Hematopoietic multipotent progenitor cell treated with erythropoietin and hydrocortisone succinate and interleukin-3 and kit ligand, for 8 days (in vitro differentiated cells): ENCODE data around the gene ASTL.
"Not testable (repeated sequence)": the region's sequence is repeated elsewhere in the genome, so short reads cannot be mapped to it uniquely, and the experiment has no call there.

ENCODE experiments used
- DNase-seq: peaks from one replicate; pipeline ENCODE4 v3.0.0-alpha.2; 2015

The ASTL gene

DNA sequence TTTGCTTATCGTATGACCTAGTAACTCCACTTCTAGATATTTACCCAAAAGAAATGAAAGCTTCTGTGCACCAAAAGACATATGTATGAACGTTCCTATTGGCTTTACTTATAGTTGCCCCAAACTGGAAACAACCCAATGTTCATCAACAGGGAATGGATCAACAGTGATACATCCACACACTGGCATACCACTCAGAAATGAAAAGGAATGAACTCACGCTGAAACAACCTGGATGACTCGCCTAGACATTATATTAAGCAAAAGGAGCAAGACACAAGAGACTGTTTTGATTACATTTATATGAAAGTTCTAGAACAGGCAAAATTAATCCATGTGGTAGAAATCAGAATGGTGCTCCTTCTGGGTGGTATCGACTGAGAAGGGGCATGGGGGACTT lies 40.9 kb downstream of the ASTL start:
- DNase-seq, result no peak

DNA sequence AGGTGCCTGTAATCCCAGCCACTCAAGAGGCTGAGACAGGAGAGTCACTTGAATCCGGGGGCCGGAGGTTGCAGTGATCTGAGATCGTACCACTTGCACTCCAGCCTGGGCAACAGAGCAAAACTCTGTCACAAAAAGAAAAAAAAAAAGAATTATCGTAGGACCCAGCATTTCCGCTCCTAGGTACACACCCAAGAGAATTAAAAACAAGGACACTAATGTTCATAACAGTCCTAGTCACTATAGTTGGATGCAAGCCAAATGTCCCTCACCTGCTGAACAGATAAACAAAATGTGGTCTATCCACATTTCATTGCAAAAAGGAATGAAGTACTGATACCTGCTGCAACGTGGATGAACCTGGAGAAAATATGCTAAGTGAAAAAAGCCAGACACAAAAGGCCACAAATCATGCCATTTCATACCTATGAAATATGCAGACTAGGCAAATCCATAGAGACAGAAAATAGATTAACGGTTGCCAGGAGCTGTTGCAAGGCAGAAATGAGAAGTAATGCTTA lies 43.1 kb downstream of the ASTL start:
- peak; percentile 77 for DNase-seq

DNA sequence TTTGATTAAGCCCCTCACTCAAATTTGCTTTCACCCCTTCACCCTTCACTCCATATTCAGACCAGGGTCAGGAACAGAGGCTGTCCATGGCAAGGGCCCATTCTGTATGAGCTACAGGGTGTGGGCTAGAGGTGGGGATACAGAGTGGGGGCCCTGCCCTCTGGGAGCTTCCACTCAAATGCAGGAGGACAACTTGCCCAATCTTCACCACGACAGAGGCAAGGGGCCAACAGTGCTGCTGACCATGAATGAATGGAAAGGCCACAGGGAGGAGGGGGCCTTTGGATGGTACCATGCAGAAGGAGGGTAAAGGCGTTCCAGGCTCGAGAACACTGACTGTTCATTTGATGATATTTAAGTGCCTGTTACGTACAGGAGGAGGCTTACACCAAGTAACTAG lies 44.8 kb downstream of the ASTL start:
- no peak for DNase-seq

DNA sequence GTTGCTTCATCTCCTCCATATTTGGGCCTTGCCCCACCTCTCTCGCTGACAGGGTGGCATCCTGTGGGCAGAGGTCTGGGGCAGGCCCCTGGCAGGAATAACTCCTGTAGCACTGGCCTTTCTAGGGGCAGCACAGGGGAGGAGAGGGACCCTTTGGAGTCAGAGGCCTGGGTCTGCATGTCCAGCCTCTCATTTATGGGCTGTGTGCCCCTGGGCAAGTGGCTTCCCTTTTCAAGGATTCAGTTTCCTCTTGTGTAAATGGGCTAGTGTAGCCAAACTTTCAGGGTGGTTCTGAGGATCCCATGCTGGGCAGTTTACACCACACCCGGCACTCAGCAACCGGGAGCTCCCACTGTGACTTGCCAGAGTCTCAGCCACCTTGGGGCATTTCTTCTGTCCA lies 45.4 kb downstream of the ASTL start:
- DNase-seq, result no peak

DNA sequence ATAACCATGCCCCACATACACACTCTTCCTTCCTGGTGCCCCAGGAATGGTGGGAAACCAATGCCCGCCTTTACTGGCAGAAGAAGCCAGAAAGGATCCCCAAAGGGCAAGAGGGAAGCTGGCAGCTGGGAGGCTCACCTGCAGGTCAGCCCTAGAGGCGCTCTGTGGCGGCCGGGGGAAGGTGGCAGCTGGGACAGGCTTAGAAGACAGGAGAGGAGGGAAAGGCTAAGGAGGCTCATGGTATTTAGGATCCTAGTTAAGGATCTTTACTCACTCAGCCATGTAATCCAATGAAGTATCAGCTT lies 45.8 kb downstream of the ASTL start:
- DNase-seq, result no peak

DNA sequence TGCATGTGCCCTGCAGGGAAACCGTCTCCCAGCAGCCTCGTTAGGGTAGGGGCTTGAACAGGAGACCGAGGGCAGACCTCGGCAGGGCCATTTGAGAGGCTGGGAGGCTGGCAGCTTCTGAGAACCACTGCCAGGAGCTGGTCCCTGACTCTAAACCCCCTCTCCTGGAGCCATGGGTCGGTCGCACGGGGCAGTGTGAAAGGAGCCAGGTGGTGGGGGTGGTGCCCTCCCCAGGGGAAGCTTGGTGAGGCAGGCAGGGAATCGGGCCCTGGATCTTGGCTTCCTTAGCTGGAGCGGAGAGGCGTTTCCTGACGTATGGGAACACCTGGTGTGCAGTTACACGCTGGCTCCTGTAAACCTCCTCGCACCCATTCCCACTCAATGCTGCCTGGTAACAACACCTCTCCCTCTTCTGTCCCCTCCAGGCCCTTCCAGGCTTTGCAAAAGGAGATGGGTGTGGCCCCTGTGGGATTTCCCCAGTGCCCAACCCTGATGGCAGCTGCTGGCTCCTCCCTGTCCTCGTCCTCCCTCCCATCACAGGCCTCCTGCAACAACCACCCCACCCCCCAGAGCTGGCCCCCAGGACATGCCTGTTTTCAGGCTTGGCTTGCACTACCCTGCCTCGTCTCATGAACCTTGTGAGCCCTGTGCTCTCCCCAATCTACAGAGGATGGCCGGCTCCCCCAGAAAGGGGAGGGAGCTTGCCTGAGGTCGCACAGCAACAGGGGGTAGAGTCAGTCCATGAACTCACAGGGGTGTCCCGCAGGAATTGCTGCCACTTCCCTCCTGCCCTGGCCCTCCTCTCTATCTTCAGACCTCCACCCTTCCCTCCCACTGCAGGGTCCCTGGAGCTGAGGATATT lies 46.4 kb downstream of the ASTL start:
- DNase-seq, result peak; percentile 57

DNA sequence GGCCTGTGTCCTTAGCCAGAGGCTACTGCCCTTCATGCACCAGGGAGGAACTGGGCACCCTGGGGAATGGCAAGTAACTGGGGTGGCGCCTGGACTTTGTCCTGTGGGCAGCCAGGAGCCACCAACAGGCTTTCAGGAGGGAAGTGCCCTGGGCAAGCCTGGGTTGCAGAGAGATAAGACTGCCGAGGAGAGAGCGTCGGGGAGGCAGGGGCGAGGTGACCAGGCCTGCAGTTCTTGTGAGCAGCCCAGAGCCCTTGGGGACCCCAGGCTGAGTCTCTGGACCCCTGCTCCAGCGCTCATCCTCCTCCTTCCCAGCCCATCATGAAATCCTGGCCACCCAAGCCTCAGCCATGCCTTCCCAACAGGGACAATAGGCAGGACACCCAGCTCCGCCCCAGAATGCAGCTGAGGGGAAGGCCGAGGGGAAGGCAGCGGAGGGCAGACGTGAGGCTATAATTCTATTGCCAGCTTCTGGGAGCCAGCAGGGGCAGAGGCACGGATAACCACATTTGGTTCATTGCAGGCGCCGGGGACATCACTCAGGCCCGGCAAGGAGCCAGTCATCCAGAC lies 47.1 kb downstream of the ASTL start:
- no peak for DNase-seq

DNA sequence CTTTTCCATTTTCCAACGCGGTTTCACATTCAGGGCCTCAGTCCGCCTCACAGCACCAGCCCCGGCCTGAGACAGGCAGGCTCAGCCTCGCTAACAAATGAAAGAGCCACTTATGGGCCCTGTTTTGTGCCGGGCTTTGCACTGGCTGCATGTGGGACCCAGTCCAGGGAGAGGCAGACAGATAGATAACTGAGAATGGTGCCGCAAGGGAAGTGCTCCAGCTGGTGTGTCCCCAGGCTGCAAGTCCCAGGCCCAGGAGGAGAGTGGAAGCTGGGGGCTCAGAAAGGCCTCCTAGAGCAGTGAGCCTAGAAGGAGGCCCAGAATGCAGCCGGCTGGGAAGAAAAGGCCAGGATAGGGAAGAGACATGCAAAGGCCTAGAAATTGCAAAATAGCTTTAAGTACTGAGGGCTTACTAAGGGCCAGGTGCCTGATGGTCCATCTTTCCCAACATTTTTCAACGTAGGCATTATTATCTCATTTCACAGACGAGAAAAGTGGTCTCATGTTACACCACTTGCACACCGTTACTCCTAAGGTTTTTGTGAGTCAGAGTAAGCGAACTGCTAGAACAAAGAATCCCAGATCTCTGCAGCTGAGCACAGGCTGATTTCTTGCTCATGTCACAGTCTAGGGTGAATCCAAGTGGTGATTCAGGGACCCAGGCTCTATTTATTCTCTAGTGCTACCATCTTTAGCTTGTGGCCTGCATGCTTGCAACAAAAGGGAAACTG lies 47.9 kb downstream of the ASTL start:
- DNase-seq, result no peak

DNA sequence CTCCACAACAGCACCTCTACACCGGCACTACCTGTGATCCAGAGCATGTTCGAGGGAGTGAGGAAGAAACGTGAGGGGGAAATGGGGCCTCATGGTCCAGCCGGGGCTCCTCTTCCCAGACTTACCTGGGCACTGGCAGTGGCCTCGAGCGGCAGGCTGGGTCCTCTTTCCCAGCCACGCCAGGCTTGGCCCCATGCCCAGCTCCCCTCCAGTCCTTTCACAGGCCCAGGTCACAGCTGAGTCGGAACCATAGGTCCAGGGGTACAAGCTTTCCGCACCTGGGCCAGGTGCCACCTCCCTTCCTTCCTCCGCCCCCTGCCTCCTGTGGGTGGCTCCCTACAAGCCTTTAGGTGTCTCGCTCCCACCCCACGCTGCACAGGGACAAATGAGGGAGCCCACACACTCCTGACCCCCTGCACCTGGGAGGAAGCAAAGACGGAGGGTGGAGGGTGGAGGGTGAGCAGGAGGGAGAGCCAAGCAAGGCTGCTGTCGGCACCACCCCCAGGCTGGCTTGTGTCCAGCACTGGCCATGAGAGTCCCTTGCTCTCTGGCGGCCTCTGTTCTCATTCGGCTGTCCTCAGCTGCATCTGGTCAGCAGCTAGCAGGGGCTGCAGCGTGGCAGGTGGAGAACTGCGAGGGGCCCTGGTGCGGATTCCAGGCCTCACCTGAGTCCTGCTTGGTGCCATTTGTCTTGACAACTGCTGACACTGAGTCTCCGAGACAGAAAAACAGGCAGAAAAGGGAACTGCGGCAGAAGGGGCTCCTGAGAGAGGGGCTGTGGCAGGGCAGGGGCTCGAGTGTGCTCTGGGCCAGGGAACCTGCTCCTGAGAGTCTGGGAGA lies 48.7 kb downstream of the ASTL start:
- no peak for DNase-seq

DNA sequence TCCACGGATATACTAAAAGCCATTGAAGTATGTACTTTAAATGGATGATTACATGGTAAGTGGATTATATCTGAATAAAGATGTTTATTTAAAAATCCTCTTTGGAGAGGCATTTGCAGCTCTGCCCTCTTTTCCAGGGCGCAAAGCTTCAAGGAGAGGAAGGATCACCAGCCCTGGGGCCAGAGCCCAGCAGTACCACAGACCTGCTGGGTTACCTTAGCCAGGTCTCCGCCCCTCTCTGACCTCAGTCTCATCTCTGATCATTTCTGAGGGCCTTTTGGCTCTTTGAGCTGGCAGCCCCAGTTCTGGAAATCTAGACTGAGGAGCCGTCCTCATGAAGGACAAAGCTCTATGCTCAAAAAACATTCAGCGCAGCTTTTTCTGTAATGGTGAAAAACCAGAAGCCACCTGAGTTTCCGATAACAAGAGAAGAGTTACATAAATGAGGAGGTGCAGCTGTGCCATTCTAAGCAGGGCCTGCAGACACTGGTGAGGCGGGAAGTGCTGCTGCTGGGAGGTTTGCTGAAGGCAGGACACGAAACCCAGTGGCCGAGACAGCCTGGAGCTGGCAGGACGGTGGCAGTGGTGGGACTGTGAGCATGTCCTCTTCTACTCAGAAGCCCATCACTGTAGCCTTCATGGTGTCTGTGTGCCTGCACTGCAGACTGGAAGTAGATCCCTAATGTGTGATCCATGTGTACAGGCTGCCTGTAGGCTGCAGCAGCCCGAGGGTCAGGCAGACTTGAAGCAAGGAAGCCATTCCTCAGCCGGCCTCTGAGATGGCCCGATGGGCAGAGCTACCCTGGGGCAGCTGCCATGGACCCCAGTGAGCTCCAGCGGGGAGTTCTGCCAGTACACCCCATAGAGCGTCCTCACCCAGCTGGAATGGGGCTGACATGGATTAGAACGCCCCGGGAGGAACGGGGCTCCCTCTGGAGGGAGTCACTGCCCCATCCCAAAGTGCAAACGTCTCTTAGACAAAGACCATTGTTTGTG lies 49.7 kb downstream of the ASTL start:
- DNase-seq, result no peak

DNA sequence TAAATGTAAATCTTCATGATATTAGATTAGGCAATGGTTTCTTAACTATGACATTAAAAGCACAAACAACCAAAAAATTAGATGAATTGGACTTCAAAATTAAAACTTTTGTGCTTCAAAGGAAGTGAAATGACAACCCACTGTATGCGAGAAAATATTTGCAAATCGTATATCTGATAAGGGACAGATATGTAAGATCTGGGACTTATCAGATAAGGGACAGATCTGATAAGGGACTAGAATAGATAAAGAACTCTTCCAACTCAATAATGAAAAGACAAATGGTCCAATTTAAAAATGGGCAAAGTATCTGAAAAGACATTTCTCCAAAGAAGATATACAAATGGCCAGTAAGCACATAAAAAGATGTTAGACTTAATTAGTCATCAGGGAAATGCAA lies 51.2 kb downstream of the ASTL start:
- no peak for DNase-seq

DNA sequence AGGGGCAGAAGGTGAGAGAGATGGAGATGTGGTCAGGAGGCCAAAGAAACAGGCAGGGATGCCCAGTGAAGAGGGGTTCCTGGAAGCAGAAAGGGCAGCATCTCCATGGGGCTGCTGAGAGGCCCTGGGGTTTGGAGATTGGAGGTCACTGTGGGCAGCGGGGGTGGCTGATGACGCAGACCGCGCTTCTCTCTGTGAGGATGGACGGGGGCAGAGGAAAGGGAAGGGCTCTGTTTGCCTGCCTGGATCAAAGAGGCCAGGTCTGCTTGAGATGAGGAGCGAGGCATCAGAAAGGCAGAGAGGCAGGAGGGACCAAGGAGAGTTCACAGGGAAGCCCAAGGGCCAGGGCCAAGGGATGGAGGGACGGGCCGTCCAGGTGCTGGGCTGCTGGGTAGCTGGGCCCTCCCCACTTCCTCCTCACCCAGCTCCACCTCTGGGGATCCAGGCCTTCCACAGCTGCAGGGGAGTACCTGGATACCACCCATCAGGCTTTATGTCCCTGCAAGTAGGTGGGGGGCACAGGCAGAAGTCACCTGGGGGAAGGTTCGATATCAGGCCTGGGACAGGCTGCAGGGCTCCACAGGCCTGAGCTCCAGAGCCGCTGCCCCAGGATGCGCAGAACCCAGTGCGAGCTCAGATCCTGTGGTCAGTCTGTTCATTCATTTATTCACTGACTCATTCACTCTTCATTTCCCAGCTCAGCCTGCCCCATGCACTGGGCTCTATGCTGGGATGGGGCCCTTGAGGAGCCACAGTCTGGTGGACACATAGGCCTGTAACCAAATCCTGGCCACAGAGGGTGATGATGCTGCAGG lies 52.6 kb downstream of the ASTL start:
- no peak for DNase-seq

DNA sequence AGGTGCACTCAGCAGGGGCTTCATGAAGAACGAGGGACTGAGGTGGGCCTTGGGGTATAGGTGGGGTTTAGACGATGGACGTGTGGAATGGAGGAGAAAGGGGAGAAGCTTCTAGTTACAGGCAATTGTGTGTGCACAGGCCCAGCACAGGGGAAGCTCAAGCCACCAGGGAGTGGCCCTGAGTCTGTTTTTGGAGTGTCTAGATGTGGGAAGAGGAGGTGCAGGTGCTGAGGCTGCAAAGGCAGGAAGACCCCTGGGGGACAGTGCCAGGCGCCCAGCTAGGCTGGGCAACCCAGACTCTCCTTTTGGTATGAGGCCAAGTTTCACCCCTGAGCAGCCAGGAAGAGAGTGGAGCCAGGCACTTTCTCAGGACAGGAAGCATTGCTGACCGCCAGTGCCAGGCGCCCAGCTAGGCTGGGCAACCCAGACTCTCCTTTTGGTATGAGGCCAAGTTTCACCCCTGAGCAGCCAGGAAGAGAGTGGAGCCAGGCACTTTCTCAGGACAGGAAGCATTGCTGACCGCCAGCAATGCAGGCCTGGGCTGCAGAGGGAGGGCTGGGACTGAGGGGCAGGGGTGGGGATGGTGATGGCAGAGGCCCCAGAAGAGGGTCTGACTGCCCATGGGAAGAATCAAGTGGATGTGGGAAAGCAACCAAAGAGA lies 53.3 kb downstream of the ASTL start:
- DNase-seq, result not testable (repeated sequence)

DNA sequence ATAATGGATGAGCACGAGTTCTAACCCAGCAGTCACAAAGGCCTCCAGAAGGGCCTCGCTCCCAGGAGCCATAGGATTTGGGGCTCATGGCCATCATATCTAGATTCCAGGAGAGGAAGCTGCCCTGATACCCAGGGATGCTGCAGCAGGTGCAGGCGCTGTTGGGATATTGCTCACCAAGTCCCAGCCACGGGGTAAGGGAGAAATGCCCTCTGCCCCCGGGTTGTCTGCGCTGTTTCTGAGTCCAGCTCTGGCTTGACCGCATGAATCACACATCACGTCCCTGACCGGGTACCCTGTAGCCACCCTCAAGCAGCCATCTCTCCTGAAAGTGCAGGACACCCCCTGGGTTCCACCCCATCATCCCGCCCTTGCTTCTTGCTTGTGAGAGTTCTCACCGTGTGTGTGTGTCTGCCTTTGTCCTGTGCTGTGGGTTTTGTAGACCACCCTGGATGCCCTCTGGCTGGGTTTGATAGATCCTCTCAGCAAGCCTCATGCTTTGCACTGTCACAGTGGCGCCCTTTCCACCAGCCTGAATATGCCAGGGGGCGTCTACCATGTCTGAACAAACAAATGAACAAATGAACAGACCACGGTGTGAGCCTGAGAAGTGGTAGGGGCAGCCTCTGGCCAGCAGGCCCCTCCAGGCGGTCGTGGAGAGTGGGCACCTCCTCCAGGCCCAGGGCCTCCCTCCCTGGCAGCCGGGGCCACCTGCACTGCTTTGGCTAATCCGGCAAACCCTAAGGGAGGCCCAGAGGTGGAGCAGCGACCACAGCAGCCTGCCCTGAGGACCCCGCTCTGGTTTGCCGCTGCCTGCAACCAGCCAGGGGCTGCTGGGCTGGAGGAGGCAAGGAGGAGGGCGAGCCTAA lies 54.1 kb downstream of the ASTL start:
- DNase-seq, result no peak

DNA sequence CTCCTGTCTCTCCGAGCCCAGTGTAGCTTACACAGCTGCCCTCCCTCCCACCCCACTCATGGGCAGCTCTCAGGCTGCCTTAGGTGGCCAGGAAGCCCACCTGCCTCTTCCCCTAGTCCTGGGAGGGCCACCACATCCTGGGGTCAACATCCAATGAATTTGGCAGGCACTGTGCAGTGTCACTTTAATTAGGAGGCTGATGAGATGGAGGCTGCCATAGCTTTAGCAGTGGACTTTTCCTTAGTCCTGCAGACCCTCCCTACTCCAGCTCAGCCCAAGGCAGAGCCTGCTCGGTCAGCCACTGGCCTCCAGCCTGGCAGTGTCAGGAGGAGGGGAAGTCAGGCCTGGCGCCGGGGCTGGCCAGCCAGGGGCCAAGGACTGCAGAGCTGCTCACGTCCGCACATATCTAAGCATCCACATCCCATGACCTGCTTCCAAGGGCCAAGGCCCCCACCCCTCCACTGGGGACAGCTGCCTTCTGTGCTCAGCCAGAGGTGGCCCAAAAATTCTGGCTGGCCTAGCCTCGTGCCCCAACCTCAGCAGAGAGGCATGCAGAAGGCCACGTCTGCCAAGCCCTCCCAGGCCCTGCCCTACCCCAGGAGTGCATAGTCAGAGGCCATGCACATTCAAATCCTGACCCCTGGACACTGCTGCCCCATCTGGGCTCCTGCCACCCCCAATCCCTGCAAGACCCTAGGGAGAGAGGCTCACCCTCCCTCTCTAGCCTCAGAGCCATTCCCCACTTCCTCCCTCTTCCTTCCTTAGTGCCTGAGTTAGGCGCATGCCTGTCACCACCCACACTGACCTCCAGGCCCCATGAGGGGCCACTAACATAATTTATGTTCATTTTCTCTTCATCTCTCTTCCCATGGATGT lies 55.0 kb downstream of the ASTL start:
- no peak for DNase-seq

DNA sequence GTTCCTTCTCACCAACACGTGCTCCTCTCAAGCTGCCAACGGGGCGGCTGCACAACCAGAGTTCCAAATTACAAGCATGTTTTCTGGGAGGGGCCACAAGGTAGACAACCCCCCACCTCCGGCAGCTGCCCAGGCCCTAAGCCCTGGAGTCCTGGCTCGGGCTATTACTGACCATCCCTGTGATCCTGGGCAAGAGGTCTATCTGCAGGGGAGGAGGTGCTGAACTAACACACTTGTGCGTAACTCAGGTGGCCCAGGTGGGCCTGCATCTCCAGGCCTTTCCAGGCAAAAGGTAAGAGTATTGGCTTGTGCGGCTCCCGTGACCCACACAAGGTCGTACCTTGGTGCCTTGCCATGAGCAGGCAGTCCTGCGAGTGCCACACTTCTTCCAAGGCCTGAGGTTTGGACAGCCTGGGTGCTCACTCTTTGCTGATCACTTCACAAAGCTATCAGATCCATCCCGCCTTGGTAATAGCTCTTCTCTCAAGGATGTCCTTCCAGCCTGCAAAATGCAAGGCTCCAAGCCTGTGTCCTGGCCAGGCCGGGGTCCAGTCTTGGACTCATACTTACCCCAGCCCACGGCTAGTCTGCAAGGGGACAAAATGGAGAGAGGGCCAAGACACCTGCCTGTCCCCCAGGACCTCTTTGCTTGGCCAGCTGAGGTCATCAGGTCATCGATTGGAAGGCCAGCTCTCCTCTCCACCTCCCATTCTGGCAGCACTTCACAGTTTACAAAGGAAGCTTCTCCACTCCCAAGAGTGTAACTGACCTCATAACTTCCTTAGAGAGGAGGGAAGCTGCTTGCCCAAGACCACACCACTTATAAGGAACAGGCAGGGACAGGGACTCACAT lies 55.9 kb downstream of the ASTL start:
- DNase-seq, result no peak

DNA sequence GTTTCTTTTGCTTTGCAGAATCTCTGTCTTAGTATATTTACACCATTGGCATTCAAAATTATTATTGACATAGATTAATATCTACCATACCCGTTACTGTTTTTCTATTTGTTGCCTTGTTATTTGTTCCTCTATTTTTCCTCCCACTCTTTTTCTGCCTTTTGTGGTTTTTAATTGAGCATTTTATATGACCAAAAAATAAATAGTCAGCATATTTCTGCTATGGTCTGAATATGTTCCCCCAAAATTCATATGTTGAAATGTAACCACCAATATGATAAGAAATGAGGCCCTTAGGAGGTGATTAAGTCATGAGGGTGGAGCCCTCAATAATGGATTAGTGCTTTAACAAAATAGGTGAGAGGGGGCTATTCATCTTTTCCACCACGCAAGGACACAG lies 57.3 kb downstream of the ASTL start:
- DNase-seq, result no peak
